ENCODE data around the gene PLEKHG7. TPM values are rescaled to one million over a fixed set of nuclear protein-coding genes. Genes with fewer than 3 reads are reported as not detected.

The PLEKHG7 gene
- polyA plus RNA-seq, 1 donor (not counting 4 experiments of a cell fraction or from before 2014, with no cell fraction given), result not detected

GRCh38 chr12:92695056-92695455 is 7.7 kb upstream of the PLEKHG7 start:
- FAIRE-seq (no peak), DNase-seq (ENCODE audit: low read depth, low spot score) (no peak)
- no peak for TF ChIP-seq CTCF (optimal IDR thresholded peaks at IDR 0.05 in 1 of 3, IDR thresholded peaks at IDR 0.05 in 1 of 3, conservative IDR thresholded peaks at IDR 0.05 in 1 of 3; ENCODE audit: extremely low read depth in 1 of 3, insufficient read depth in 2 of 3, low read length in 3 of 3)
- no peak for TF ChIP-seq EZH2 (IDR thresholded peaks at IDR 0.05; ENCODE audit: low read length)
- H3K27me3 ChIP-seq (ENCODE audit: control insufficient read depth, extremely low read depth, insufficient read depth, low read length), result no peaks in the 10 kb centered on the region
- no peaks in the 10 kb centered on the region for H3K9me1 ChIP-seq (ENCODE audit: control insufficient read depth, extremely low read depth, insufficient read depth, low read length)
- no peaks in the 10 kb centered on the region for H4K20me1 ChIP-seq (ENCODE audit: control insufficient read depth, extremely low read depth, insufficient read depth, low read length)
- dilution Hi-C loops (cut with MboI; ENCODE audit: extremely low pct_ligation_motif_present, low sequenced_read_pairs), result no loop called here
- H3K9me3 ChIP-seq (ENCODE audit: control insufficient read depth, low read depth, low read length), result no peaks in the 10 kb centered on the region
- no peak overlapping the region for H3K27ac ChIP-seq (ENCODE audit: control insufficient read depth, insufficient read depth, low read length)
- H3K4me2 ChIP-seq (ENCODE audit: control insufficient read depth, extremely low read depth, insufficient read depth, low read depth, low read length), result no peak overlapping the region
- H3K9ac ChIP-seq (ENCODE audit: control insufficient read depth, extremely low read depth, insufficient read depth, low read length), result no peak overlapping the region
- H3K4me1 ChIP-seq (ENCODE audit: control insufficient read depth, extremely low read depth, insufficient read depth, low read length), result no peaks in the 10 kb centered on the region
- H3K4me3 ChIP-seq (ENCODE audit: control insufficient read depth in 2 of 3, extremely low read depth in 1 of 3, insufficient read depth in 2 of 3, low read depth in 1 of 3, low read length in 3 of 3), result no peak overlapping the region
- H3K79me2 ChIP-seq (ENCODE audit: control insufficient read depth, insufficient read depth, low read length), result no peaks in the 10 kb centered on the region
- H2AFZ ChIP-seq (ENCODE audit: control insufficient read depth, low read length), result no peak overlapping the region
- H3K36me3 ChIP-seq (ENCODE audit: control insufficient read depth in 2 of 2, extremely low read depth in 1 of 2, insufficient read depth in 2 of 2, low read length in 2 of 2), result no peaks in the 10 kb centered on the region

GRCh38 chr12:92695577-92695976 is 7.2 kb upstream of the PLEKHG7 start:
- Histone ChIP-seq H3K4me1 (ENCODE audit: control insufficient read depth, extremely low read depth, insufficient read depth, low read length) (no peaks in the 10 kb centered on the region), H3K27ac (ENCODE audit: control insufficient read depth, insufficient read depth, low read length) (no peak overlapping the region), H4K20me1 (ENCODE audit: control insufficient read depth, extremely low read depth, insufficient read depth, low read length) (no peaks in the 10 kb centered on the region), H3K4me2 (ENCODE audit: control insufficient read depth, extremely low read depth, insufficient read depth, low read depth, low read length) (no peak overlapping the region), H3K79me2 (ENCODE audit: control insufficient read depth, insufficient read depth, low read length) (no peaks in the 10 kb centered on the region), H3K4me3 (ENCODE audit: control insufficient read depth in 2 of 3, extremely low read depth in 1 of 3, insufficient read depth in 2 of 3, low read depth in 1 of 3, low read length in 3 of 3) (no peak overlapping the region), H3K36me3 (ENCODE audit: control insufficient read depth in 2 of 2, extremely low read depth in 1 of 2, insufficient read depth in 2 of 2, low read length in 2 of 2) (no peaks in the 10 kb centered on the region), H3K27me3 (ENCODE audit: control insufficient read depth, extremely low read depth, insufficient read depth, low read length) (no peaks in the 10 kb centered on the region), H3K9me3 (ENCODE audit: control insufficient read depth, low read depth, low read length) (no peaks in the 10 kb centered on the region), H3K9ac (ENCODE audit: control insufficient read depth, extremely low read depth, insufficient read depth, low read length) (no peak overlapping the region), H2AFZ (ENCODE audit: control insufficient read depth, low read length) (no peak overlapping the region), H3K9me1 (ENCODE audit: control insufficient read depth, extremely low read depth, insufficient read depth, low read length) (no peaks in the 10 kb centered on the region)
- FAIRE-seq (no peak), DNase-seq (ENCODE audit: low read depth, low spot score) (no peak)
- dilution Hi-C loops (cut with MboI; ENCODE audit: extremely low pct_ligation_motif_present, low sequenced_read_pairs), result no loop called here
- TF ChIP-seq CTCF (optimal IDR thresholded peaks at IDR 0.05 in 1 of 3, IDR thresholded peaks at IDR 0.05 in 1 of 3, conservative IDR thresholded peaks at IDR 0.05 in 1 of 3; ENCODE audit: extremely low read depth in 1 of 3, insufficient read depth in 2 of 3, low read length in 3 of 3), result no peak
